H9 (cell line): Measurements from ENCODE around the gene LTBP4. TPM values are rescaled to one million over a fixed set of nuclear protein-coding genes. Genes with fewer than 3 reads are reported as not detected.

Experiments
- DNase-seq: peaks from one replicate; pipeline ENCODE4 v3.0.0-alpha.2; 2017
- H2AFZ ChIP-seq: one replicate; pipeline ENCODE4 v1.6.1; 2013; ENCODE audit warnings: mild to moderate bottlenecking, low read length, control low read depth, moderate library complexity
- H2AK5ac ChIP-seq: 2 replicates; pipeline ENCODE4 v1.6.1; 2013; ENCODE audit warnings: low read length, control low read depth, mixed read lengths; ENCODE audit not compliant: insufficient read length
- H2BK120ac ChIP-seq: one replicate; pipeline ENCODE4 v1.6.1; 2013; ENCODE audit warnings: low read depth, mild to moderate bottlenecking, low read length, control low read depth, inconsistent platforms; ENCODE audit not compliant: poor library complexity, severe bottlenecking
- H2BK12ac ChIP-seq: 2 replicates; pipeline ENCODE4 v1.6.1; 2013; ENCODE audit warnings: low read length, control low read depth, mixed read lengths, low read depth; ENCODE audit not compliant: insufficient read length
- H2BK15ac ChIP-seq: 2 replicates; pipeline ENCODE4 v1.6.1; 2013; ENCODE audit warnings: low read depth, low read length, control low read depth
- H2BK20ac ChIP-seq: one replicate; pipeline ENCODE4 v1.6.1; 2013; ENCODE audit warnings: low read depth, mild to moderate bottlenecking, low read length, control low read depth, inconsistent platforms; ENCODE audit not compliant: poor library complexity, severe bottlenecking
- H2BK5ac ChIP-seq: 2 replicates; pipeline ENCODE4 v1.6.1; 2013; ENCODE audit warnings: low read length, control low read depth, mixed read lengths; ENCODE audit not compliant: insufficient read length
- H3K14ac ChIP-seq: 2 replicates; pipeline ENCODE4 v1.6.1; 2013; ENCODE audit warnings: low read length, control low read depth; ENCODE audit not compliant: insufficient read depth
- H3K18ac ChIP-seq: 2 replicates; pipeline ENCODE4 v1.6.1; 2013; ENCODE audit warnings: low read depth, mild to moderate bottlenecking, mixed read lengths, low read length, control low read depth; ENCODE audit not compliant: insufficient read length
- H3K23ac ChIP-seq: 2 replicates; pipeline ENCODE4 v1.6.1; 2013; ENCODE audit warnings: low read length, control low read depth, mixed read lengths, low read depth; ENCODE audit not compliant: insufficient read length
- H3K23me2 ChIP-seq: 2 replicates; pipeline ENCODE4 v1.6.1; 2013; ENCODE audit warnings: low read depth, mild to moderate bottlenecking, mixed read lengths, low read length, control low read depth; ENCODE audit not compliant: insufficient read length, poor library complexity, severe bottlenecking
- H3K27ac ChIP-seq: 2 replicates; pipeline ENCODE4 v1.5.1; 2013; ENCODE audit warnings: low read length, control low read depth, mixed read lengths, low read depth; ENCODE audit not compliant: insufficient read length
- H3K27me3 ChIP-seq: 2 replicates; pipeline ENCODE4 v1.6.1; 2013; ENCODE audit warnings: low read length, control low read depth, inconsistent platforms; ENCODE audit not compliant: insufficient read depth
- H3K4ac ChIP-seq: 2 replicates; pipeline ENCODE4 v1.6.1; 2013; ENCODE audit warnings: low read depth, mild to moderate bottlenecking, control low read depth, inconsistent platforms, low read length, moderate library complexity
- H3K4me1 ChIP-seq: 2 replicates; pipeline ENCODE4 v1.6.1; 2013; ENCODE audit warnings: low read length, control low read depth, inconsistent platforms; ENCODE audit not compliant: insufficient read depth
- H3K4me2 ChIP-seq: 2 replicates; pipeline ENCODE4 v1.6.1; 2013; ENCODE audit warnings: low read length, control low read depth, mixed read lengths; ENCODE audit not compliant: insufficient read length, insufficient read depth
- H3K56ac ChIP-seq: 2 replicates; pipeline ENCODE4 v1.6.1; 2013; ENCODE audit warnings: low read depth, mild to moderate bottlenecking, mixed read lengths, low read length, control low read depth; ENCODE audit not compliant: insufficient read length
- H3K79me1 ChIP-seq: 2 replicates; pipeline ENCODE4 v1.6.1; 2013; ENCODE audit warnings: low read depth, mild to moderate bottlenecking, moderate library complexity, low read length, control low read depth, inconsistent platforms; ENCODE audit not compliant: insufficient read depth, poor library complexity, severe bottlenecking
- H3K79me2 ChIP-seq: 2 replicates; pipeline ENCODE4 v1.6.1; 2013; ENCODE audit warnings: low read length, control low read depth, inconsistent platforms; ENCODE audit not compliant: insufficient read depth
- H3K9ac ChIP-seq: 2 replicates; pipeline ENCODE4 v1.6.1; 2013; ENCODE audit warnings: low read length, control low read depth, mixed read lengths; ENCODE audit not compliant: insufficient read length; ENCODE audit errors: extremely low read depth
- H3K9me3 ChIP-seq: one replicate; pipeline ENCODE4 v1.6.1; 2013; ENCODE audit warnings: low read depth, low read length, inconsistent platforms; ENCODE audit not compliant: control insufficient read depth
- H3T11ph ChIP-seq: one replicate; pipeline ENCODE4 v1.6.1; 2013; ENCODE audit warnings: mild to moderate bottlenecking, low read length, control low read depth, inconsistent platforms
- H4K20me1 ChIP-seq: one replicate; pipeline ENCODE4 v1.6.1; 2013; ENCODE audit not compliant: control insufficient read depth, insufficient read length, insufficient read depth
- H4K5ac ChIP-seq: 2 replicates; pipeline ENCODE4 v1.6.1; 2013; ENCODE audit warnings: low read depth, mild to moderate bottlenecking, mixed read lengths, low read length, control low read depth; ENCODE audit not compliant: insufficient read length
- H4K8ac ChIP-seq: replicated peaks from 2 replicates; pipeline ENCODE4 v1.6.1; 2013; ENCODE audit warnings: low read length, control low read depth, mixed read lengths, low read depth; ENCODE audit not compliant: insufficient read length
- H4K91ac ChIP-seq: 2 replicates; pipeline ENCODE4 v1.6.1; 2013; ENCODE audit warnings: low read depth, mild to moderate bottlenecking, moderate library complexity, mixed read lengths, low read length, control low read depth; ENCODE audit not compliant: insufficient read length
- H3K27ac Mint-ChIP-seq, 3 experiments: 2 replicates in 2 of 3; 3 replicates in 1 of 3; pipeline ENCODE4 v1.8.0; 2020 to 2021; ENCODE audit warnings: mixed read lengths in 3 of 3, mild to moderate bottlenecking in 1 of 3, moderate library complexity in 1 of 3
- H3K27me3 Mint-ChIP-seq: 2 replicates; pipeline ENCODE4 v1.8.0; 2021; ENCODE audit warnings: low read depth, mild to moderate bottlenecking, moderate library complexity, mixed read lengths
- H3K36me3 Mint-ChIP-seq, 3 experiments: 2 replicates in 2 of 3; 3 replicates in 1 of 3; pipeline ENCODE4 v1.8.0; 2020 to 2021; ENCODE audit warnings: low read depth in 3 of 3, mixed read lengths in 3 of 3; ENCODE audit not compliant: insufficient read depth in 1 of 3
- H3K4me1 Mint-ChIP-seq, 2 experiments: 2 replicates each; pipeline ENCODE4 v1.8.0; 2020; ENCODE audit warnings: mixed read lengths in 2 of 2
- H3K4me3 Mint-ChIP-seq, 2 experiments: 2 replicates in 1 of 2; 3 replicates in 1 of 2; pipeline ENCODE4 v1.8.0; 2020 to 2021; ENCODE audit warnings: mild to moderate bottlenecking in 2 of 2, mixed read lengths in 2 of 2, moderate library complexity in 1 of 2
- H3K9me3 Mint-ChIP-seq, 2 experiments: 2 replicates in 1 of 2; 3 replicates in 1 of 2; pipeline ENCODE4 v1.8.0; 2020; ENCODE audit warnings: mild to moderate bottlenecking in 2 of 2, mixed read lengths in 2 of 2, moderate library complexity in 1 of 2
- WGBS: extraction: QIAGEN DNeasy Blood & Tissue Kit; methylation state at CpG from one replicate; pipeline ENCODE4 v1.1.7; 2013; ENCODE audit warnings: missing lambda C conversion rate, low lambda C conversion rate, mixed read lengths; ENCODE audit not compliant: insufficient read length; ENCODE audit errors: extremely low coverage; 5-methylcytosine and 5-hydroxymethylcytosine counted together
- total RNA-seq: library from RNA; stranded (reverse); gene quantifications from 2 replicates; pipeline ENCODE4 v1.2.1, GENCODE V29; 2021
- TF ChIP-seq, protein P1 (sequence below): fragments of 200-600 bp; sonication (generic); conservative IDR thresholded peaks from 3 replicates; pipeline ENCODE4 v1.8.0; 2021; ENCODE audit warnings: antibody characterized with exemption, mild to moderate bottlenecking

LTBP4 gene
- total RNA-seq, 1 experiment from 2014 or later, result 129 TPM

DNA sequence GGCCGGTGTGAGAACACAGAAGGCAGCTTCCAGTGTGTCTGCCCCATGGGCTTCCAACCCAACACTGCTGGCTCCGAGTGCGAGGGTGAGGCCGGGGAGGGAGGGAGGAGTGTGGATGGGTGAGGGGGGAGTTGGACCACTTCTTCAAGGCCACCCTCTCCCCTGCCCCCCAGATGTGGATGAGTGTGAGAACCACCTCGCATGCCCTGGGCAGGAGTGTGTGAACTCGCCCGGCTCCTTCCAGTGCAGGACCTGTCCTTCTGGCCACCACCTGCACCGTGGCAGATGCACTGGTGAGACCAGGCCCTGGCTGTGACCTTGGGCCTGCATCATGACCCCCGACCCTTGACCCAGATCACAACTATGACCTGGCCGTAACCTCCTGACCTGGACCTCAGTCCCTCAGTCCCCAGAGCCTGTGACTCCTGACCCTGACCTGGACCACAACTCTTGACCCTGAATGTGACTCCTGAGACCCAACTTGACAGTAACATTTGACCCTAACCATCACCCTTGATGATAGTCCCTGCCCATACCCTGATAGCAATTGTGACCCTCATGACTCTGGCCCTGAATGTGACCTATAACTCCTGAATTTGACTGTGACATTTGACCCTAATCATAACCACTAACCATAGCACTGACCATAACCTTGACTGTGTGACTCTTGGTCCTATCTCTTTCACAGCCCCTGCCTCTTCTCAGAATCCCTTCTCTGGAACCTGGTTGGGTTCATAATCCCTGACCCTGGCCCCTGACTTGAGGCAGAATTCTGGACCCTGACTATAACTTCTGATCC lies 10.9 kb downstream of the LTBP4 start:
- Histone ChIP-seq H3K9ac (no peak overlapping the region), H3T11ph (no peak overlapping the region), H2BK5ac (no peak overlapping the region), H3K4ac (no peak overlapping the region), H3K79me2 (no peaks in the 10 kb centered on the region), H3K18ac (no peak overlapping the region), H3K27ac (no peak overlapping the region), H3K9me3 (no peaks in the 10 kb centered on the region), H4K91ac (no peak overlapping the region), H3K27me3 (peaks cover 8% of the 10 kb centered on the region; the same call in 1 of the 2 replicates), H3K23me2 (peaks cover 19% of the 10 kb centered on the region), H3K79me1 (no peaks in the 10 kb centered on the region), H4K5ac (no peak overlapping the region), H3K56ac (no peak overlapping the region), H4K20me1 (peaks cover 4% of the 10 kb centered on the region), H2BK120ac (no peak overlapping the region), H2BK12ac (no peak overlapping the region), H2AK5ac (no peak overlapping the region), H3K23ac (no peak overlapping the region), H4K8ac (no peak overlapping the region), H3K4me1 (no peaks in the 10 kb centered on the region), H2BK20ac (no peak overlapping the region), H2AFZ (no peak overlapping the region), H2BK15ac (no peak overlapping the region), H3K14ac (no peak overlapping the region), H3K4me2 (no peak overlapping the region)
- Mint-ChIP-seq H3K4me1 (peaks cover 17 to 37% of the 10 kb centered on the region in 2 experiments), H3K9me3 (no peaks in the 10 kb centered on the region; a peak in 1 of 5 replicates), H3K27ac (no peak overlapping the region), H3K27me3 (peaks cover 54% of the 10 kb centered on the region), H3K4me3 (peak overlapping the region; percentile 22 to 96; a peak in 3 of 5 replicates), H3K36me3 (peaks cover 9 to 37% (median 22%) of the 10 kb centered on the region in 3 experiments; a peak in 6 of 7 replicates)
- TF ChIP-seq, protein P1, sequence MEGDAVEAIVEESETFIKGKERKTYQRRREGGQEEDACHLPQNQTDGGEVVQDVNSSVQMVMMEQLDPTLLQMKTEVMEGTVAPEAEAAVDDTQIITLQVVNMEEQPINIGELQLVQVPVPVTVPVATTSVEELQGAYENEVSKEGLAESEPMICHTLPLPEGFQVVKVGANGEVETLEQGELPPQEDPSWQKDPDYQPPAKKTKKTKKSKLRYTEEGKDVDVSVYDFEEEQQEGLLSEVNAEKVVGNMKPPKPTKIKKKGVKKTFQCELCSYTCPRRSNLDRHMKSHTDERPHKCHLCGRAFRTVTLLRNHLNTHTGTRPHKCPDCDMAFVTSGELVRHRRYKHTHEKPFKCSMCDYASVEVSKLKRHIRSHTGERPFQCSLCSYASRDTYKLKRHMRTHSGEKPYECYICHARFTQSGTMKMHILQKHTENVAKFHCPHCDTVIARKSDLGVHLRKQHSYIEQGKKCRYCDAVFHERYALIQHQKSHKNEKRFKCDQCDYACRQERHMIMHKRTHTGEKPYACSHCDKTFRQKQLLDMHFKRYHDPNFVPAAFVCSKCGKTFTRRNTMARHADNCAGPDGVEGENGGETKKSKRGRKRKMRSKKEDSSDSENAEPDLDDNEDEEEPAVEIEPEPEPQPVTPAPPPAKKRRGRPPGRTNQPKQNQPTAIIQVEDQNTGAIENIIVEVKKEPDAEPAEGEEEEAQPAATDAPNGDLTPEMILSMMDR, result no peak
- WGBS, result no CpG with 5 or more reads among the region's 10 CpGs
- no peak for DNase-seq
